Measurements from ENCODE around the gene HIRA.

HIRA gene

GRCh38 chr22:19407649-19408606 lies 23.6 kb downstream of the HIRA start:
- no peak for DNase-seq (ENCODE audit: low read depth in 2 of 2)

GRCh38 chr22:19406846-19407245 lies 24.7 kb downstream of the HIRA start:
- DNase-seq (ENCODE audit: low read depth in 2 of 2), result no peak

GRCh38 chr22:19406281-19406811 lies 25.2 kb downstream of the HIRA start:
- no peak for DNase-seq (ENCODE audit: low read depth in 2 of 2)

- DNase-seq (ENCODE audit: low read depth in 2 of 2), result no peak
These were observed 25.9 kb downstream of the HIRA start for GRCh38 chr22:19405652-19406051.

- no peak for DNase-seq (ENCODE audit: low read depth in 2 of 2)
These were observed 26.4 kb downstream of the HIRA start for GRCh38 chr22:19405133-19405532.

GRCh38 chr22:19404676-19405075 lies 26.9 kb downstream of the HIRA start:
- DNase-seq (ENCODE audit: low read depth in 2 of 2), result no peak

GRCh38 chr22:19402642-19403191 lies 28.8 kb downstream of the HIRA start:
- DNase-seq (ENCODE audit: low read depth in 2 of 2), result no peak

- no peak for DNase-seq (ENCODE audit: low read depth in 2 of 2)
These were observed 30.1 kb downstream of the HIRA start for GRCh38 chr22:19401483-19401882.

- DNase-seq (ENCODE audit: low read depth in 2 of 2), result no peak
These were observed 30.7 kb downstream of the HIRA start for GRCh38 chr22:19400881-19401280.

GRCh38 chr22:19398652-19399051 lies 32.9 kb downstream of the HIRA start:
- DNase-seq (ENCODE audit: low read depth in 2 of 2), result no peak

GRCh38 chr22:19398206-19398605 lies 33.3 kb downstream of the HIRA start:
- DNase-seq (ENCODE audit: low read depth in 2 of 2), result no peak

GRCh38 chr22:19397734-19398104 lies 33.8 kb downstream of the HIRA start:
- DNase-seq (ENCODE audit: low read depth in 2 of 2), result no peak

- DNase-seq (ENCODE audit: low read depth in 2 of 2), result no peak
These were observed 34.4 kb downstream of the HIRA start for GRCh38 chr22:19396934-19397733.

GRCh38 chr22:19396561-19396933 lies 35.0 kb downstream of the HIRA start:
- DNase-seq (ENCODE audit: low read depth in 2 of 2), result no peak

- no peak for DNase-seq (ENCODE audit: low read depth in 2 of 2)
These were observed 36.3 kb downstream of the HIRA start for GRCh38 chr22:19395276-19395675.

- DNase-seq (ENCODE audit: low read depth in 2 of 2), result no peak
These were observed 37.1 kb downstream of the HIRA start for GRCh38 chr22:19394274-19395050.

GRCh38 chr22:19393704-19394103 lies 37.8 kb downstream of the HIRA start:
- DNase-seq (ENCODE audit: low read depth in 2 of 2), result no peak

GRCh38 chr22:19387575-19387974 lies 44.0 kb downstream of the HIRA start:
- no peak for DNase-seq (ENCODE audit: low read depth in 2 of 2)

- DNase-seq (ENCODE audit: low read depth in 2 of 2), result no peak
These were observed 44.5 kb downstream of the HIRA start for GRCh38 chr22:19387038-19387437.

- DNase-seq (ENCODE audit: low read depth in 2 of 2), result no peak
These were observed 45.3 kb downstream of the HIRA start for GRCh38 chr22:19386248-19386647.

- no peak for DNase-seq (ENCODE audit: low read depth in 2 of 2)
These were observed 46.2 kb downstream of the HIRA start for GRCh38 chr22:19385221-19385906.
